ENCODE data around the gene LRTM2.

Gene LRTM2

GRCh38 chr12:1846421-1847405, 26.3 kb downstream of the LRTM2 start:
- Histone ChIP-seq H3K4me2 (peak overlapping the region; percentile 75 to 98 (median 92)), H3K9me3 (replicated peaks in 1 of 11) (no peaks in the 10 kb centered on the region), H3K27ac (peak overlapping the region in 10 of 11 experiments; percentile 33 to 85 (median 76); a peak in 20 of 22 replicates), H3K36me3 (no peaks in the 10 kb centered on the region), H4K20me1 (no peaks in the 10 kb centered on the region), H3K4me1 (peaks cover 68 to 99% (median 97%) of the 10 kb centered on the region in 10 experiments), H3K9ac (peak overlapping the region in 10 of 11 experiments; percentile 4 to 79 (median 62); a peak in 17 of 22 replicates), H3K27me3 (peaks cover 0 to 6% (median 0%) of the 10 kb centered on the region in 11 experiments; a peak in 1 of 22 replicates), H3K4me3 (peak overlapping the region in 3 of 10 experiments; percentile 16 to 29 (median 19); a peak in 6 of 20 replicates)
- no peak for TF ChIP-seq Cebpa-rat (IDR thresholded peaks at IDR 0.05)

GRCh38 chr12:1847411-1847810, 27.0 kb downstream of the LRTM2 start:
- TF ChIP-seq Cebpa-rat (IDR thresholded peaks at IDR 0.05) = no peak
- Histone ChIP-seq H3K4me3 (peak overlapping the region in 1 of 10 experiments; percentile 16; a peak in 2 of 20 replicates), H3K27ac (peak overlapping the region in 8 of 11 experiments; percentile 70 to 85 (median 78); a peak in 17 of 22 replicates), H3K9ac (peak overlapping the region in 8 of 11 experiments; percentile 53 to 79 (median 66); a peak in 11 of 22 replicates), H3K9me3 (replicated peaks in 1 of 11) (no peaks in the 10 kb centered on the region), H3K4me1 (peaks cover 69 to 99% (median 98%) of the 10 kb centered on the region in 10 experiments), H3K4me2 (peak overlapping the region; percentile 75 to 98 (median 92)), H3K36me3 (no peaks in the 10 kb centered on the region), H3K27me3 (peaks cover 0 to 6% (median 0%) of the 10 kb centered on the region in 11 experiments; a peak in 1 of 22 replicates), H4K20me1 (no peaks in the 10 kb centered on the region)

DNA sequence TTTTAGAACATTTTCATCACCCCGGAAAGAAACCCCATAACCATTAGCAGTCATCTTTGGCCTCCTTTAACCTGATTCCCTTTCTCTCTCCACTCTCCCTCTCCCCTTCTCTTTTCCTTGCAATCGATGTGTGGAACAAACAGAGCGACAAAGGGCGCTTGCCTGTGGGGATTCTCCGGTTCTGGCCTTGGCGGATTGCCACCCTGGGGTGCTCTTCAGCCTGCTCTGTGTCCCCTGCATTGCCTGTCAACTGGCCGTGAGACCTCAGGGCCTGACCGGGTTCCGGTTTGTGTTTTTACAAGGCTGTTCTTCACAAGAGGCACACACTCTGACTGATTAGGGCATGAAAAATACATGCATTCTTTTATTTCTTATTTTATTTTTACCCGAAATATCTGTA, 27.8 kb downstream of the LRTM2 start:
- no peak overlapping the region for H3K4me3 ChIP-seq
- no peaks in the 10 kb centered on the region for H3K36me3 ChIP-seq
- peak overlapping the region in 8 of 11 experiments; percentile 14 to 85 (median 76); a peak in 14 of 22 replicates for H3K27ac ChIP-seq
- peak overlapping the region in 7 of 11 experiments; percentile 30 to 71 (median 51); a peak in 10 of 22 replicates for H3K9ac ChIP-seq
- H3K4me2 ChIP-seq = peak overlapping the region in 10 of 11 experiments; percentile 78 to 98 (median 92); a peak in 19 of 22 replicates
- TF ChIP-seq Cebpa-rat (IDR thresholded peaks at IDR 0.05) = no peak
- peaks cover 65 to 99% (median 97%) of the 10 kb centered on the region in 10 experiments for H3K4me1 ChIP-seq
- no peaks in the 10 kb centered on the region for H4K20me1 ChIP-seq
- H3K27me3 ChIP-seq = peaks cover 0 to 6% (median 0%) of the 10 kb centered on the region in 11 experiments; a peak in 1 of 22 replicates
- no peaks in the 10 kb centered on the region for H3K9me3 ChIP-seq (replicated peaks in 1 of 11)

DNA sequence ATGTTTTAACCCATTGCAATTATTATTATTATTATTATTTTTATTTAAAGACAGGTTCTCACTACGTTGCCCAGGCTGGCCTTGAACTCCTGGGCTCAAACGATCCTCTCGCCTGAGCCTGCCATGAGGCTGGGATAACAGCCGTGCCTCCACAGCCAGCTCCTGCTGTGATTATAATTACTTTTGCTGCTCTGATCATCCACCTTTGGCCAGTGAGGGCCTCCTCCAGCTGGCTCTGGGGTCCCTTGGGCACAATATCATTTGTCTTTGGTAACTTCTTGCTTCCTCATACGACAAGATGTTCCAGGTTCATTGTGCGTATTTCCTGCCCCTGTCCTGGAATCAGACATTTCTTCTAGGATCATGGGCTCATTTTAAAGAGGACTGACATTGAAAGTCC, 28.4 kb downstream of the LRTM2 start:
- H3K4me3 ChIP-seq = no peak overlapping the region
- peak overlapping the region in 6 of 11 experiments; percentile 17 to 61 (median 53); a peak in 12 of 22 replicates for H3K27ac ChIP-seq
- peaks cover 0 to 4% (median 0%) of the 10 kb centered on the region in 11 experiments; a peak in 3 of 22 replicates for H3K9me3 ChIP-seq (replicated peaks in 1 of 11)
- peak overlapping the region in 5 of 11 experiments; percentile 31 to 60 (median 52); a peak in 8 of 22 replicates for H3K9ac ChIP-seq
- H3K27me3 ChIP-seq = peaks cover 0 to 5% (median 0%) of the 10 kb centered on the region in 11 experiments; a peak in 1 of 22 replicates
- H4K20me1 ChIP-seq = no peaks in the 10 kb centered on the region
- H3K4me1 ChIP-seq = peaks cover 59 to 94% (median 91%) of the 10 kb centered on the region in 10 experiments
- peak overlapping the region in 10 of 11 experiments; percentile 6 to 98 (median 90); a peak in 17 of 22 replicates for H3K4me2 ChIP-seq
- peaks cover 0 to 3% (median 0%) of the 10 kb centered on the region in 11 experiments; a peak in 2 of 22 replicates for H3K36me3 ChIP-seq
- TF ChIP-seq Cebpa-rat (IDR thresholded peaks at IDR 0.05) = no peak

- Histone ChIP-seq H3K27me3 (no peaks in the 10 kb centered on the region), H3K9ac (no peak overlapping the region; a peak in 1 of 22 replicates), H3K9me3 (replicated peaks in 1 of 11) (peaks cover 0 to 12% (median 0%) of the 10 kb centered on the region in 11 experiments; a peak in 5 of 22 replicates), H3K36me3 (peaks cover 0 to 4% (median 0%) of the 10 kb centered on the region in 11 experiments; a peak in 2 of 22 replicates), H3K4me1 (peaks cover 38 to 78% (median 74%) of the 10 kb centered on the region in 10 experiments), H4K20me1 (no peaks in the 10 kb centered on the region), H3K4me3 (no peak overlapping the region), H3K4me2 (peak overlapping the region; percentile 37 to 73 (median 63); a peak in 21 of 22 replicates), H3K27ac (peak overlapping the region in 5 of 11 experiments; percentile 0 to 62 (median 52); a peak in 6 of 22 replicates)
- no peak for TF ChIP-seq Cebpa-rat (IDR thresholded peaks at IDR 0.05)
Observed at GRCh38 chr12:1851151-1851701, 30.9 kb downstream of the LRTM2 start.

- Histone ChIP-seq H3K27me3 (no peaks in the 10 kb centered on the region), H3K9ac (peak overlapping the region in 1 of 11 experiments; percentile 31; a peak in 1 of 22 replicates), H3K4me2 (peak overlapping the region in 10 of 11 experiments; percentile 37 to 69 (median 54); a peak in 16 of 22 replicates), H3K4me1 (peaks cover 29 to 70% (median 66%) of the 10 kb centered on the region in 10 experiments), H4K20me1 (no peaks in the 10 kb centered on the region), H3K36me3 (peaks cover 0 to 4% (median 0%) of the 10 kb centered on the region in 11 experiments; a peak in 2 of 22 replicates), H3K9me3 (replicated peaks in 1 of 11) (peaks cover 0 to 12% (median 0%) of the 10 kb centered on the region in 11 experiments; a peak in 5 of 22 replicates), H3K27ac (peak overlapping the region in 4 of 11 experiments; percentile 17 to 62 (median 34); a peak in 3 of 22 replicates), H3K4me3 (no peak overlapping the region)
- no peak for TF ChIP-seq Cebpa-rat (IDR thresholded peaks at IDR 0.05)
Observed at GRCh38 chr12:1852076-1852475, 31.7 kb downstream of the LRTM2 start.

GRCh38 chr12:1853716-1854115, 33.4 kb downstream of the LRTM2 start:
- peaks cover 23 to 53% (median 50%) of the 10 kb centered on the region in 10 experiments for H3K4me1 ChIP-seq
- no peak overlapping the region for H3K9ac ChIP-seq
- peaks cover 0 to 12% (median 0%) of the 10 kb centered on the region in 11 experiments; a peak in 5 of 22 replicates for H3K9me3 ChIP-seq (replicated peaks in 1 of 11)
- no peak for TF ChIP-seq Cebpa-rat (IDR thresholded peaks at IDR 0.05)
- no peaks in the 10 kb centered on the region for H4K20me1 ChIP-seq
- no peaks in the 10 kb centered on the region for H3K27me3 ChIP-seq
- no peak overlapping the region for H3K4me3 ChIP-seq
- H3K36me3 ChIP-seq = peaks cover 0 to 4% (median 0%) of the 10 kb centered on the region in 11 experiments; a peak in 2 of 22 replicates
- H3K27ac ChIP-seq = no peak overlapping the region
- peak overlapping the region in 1 of 11 experiments; percentile 11; a peak in 1 of 22 replicates for H3K4me2 ChIP-seq

- peaks cover 0 to 12% (median 0%) of the 10 kb centered on the region in 11 experiments; a peak in 5 of 22 replicates for H3K9me3 ChIP-seq (replicated peaks in 1 of 11)
- no peak overlapping the region for H3K9ac ChIP-seq
- H3K36me3 ChIP-seq = peaks cover 0 to 4% (median 0%) of the 10 kb centered on the region in 11 experiments; a peak in 2 of 22 replicates
- peak overlapping the region in 7 of 11 experiments; percentile 10 to 46 (median 35); a peak in 11 of 22 replicates for H3K4me2 ChIP-seq
- peaks cover 23 to 39% (median 36%) of the 10 kb centered on the region in 10 experiments for H3K4me1 ChIP-seq
- H4K20me1 ChIP-seq = no peaks in the 10 kb centered on the region
- no peak overlapping the region for H3K27ac ChIP-seq
- no peak overlapping the region for H3K4me3 ChIP-seq
- no peak for TF ChIP-seq Cebpa-rat (IDR thresholded peaks at IDR 0.05)
- H3K27me3 ChIP-seq = no peaks in the 10 kb centered on the region
Observed at GRCh38 chr12:1855241-1855640, 34.9 kb downstream of the LRTM2 start.

Data from BLaER1 treated with 17β-estradiol and CSF1 and Interleukin-3, amounts not matched to agents 10 nM and 100 nM (cell line).